HG03139 (cell line): Measurements from ENCODE around the gene HNRNPA1.
"Not testable (repeated sequence)": the region's sequence is repeated elsewhere in the genome, so short reads cannot be mapped to it uniquely, and the experiment has no call there.

Experiments
- ATAC-seq: cut with Tn5 transposase; IDR thresholded peaks from one replicate; pipeline ENCODE4 v1.9.1; 2021; ENCODE audit not compliant: unreplicated experiment

HNRNPA1 gene

GRCh38 chr12:54280468-54281260 is at the start of gene HNRNPA1:
HNRNPA1 (plus strand) TSS chr12:54280726; CDS start chr12:54280808, 82 bp downstream.
- peak; percentile 89 for ATAC-seq

- ATAC-seq = not testable (repeated sequence)
Measured at GRCh38 chr12:54231269-54231668, 49.3 kb upstream of the HNRNPA1 start.

- no peak for ATAC-seq
Measured at GRCh38 chr12:54232790-54233189, 47.7 kb upstream of the HNRNPA1 start.

- no peak for ATAC-seq
Measured at GRCh38 chr12:54238531-54238930, 42.0 kb upstream of the HNRNPA1 start.

- ATAC-seq = no peak
Measured at GRCh38 chr12:54239620-54240019, 40.9 kb upstream of the HNRNPA1 start.

GRCh38 chr12:54240129-54240528 is 40.4 kb upstream of the HNRNPA1 start:
- no peak for ATAC-seq

- no peak for ATAC-seq
Measured at GRCh38 chr12:54240971-54241588, 39.4 kb upstream of the HNRNPA1 start.

GRCh38 chr12:54246011-54246641 is 34.4 kb upstream of the HNRNPA1 start:
- no peak for ATAC-seq

- ATAC-seq = no peak
Measured at GRCh38 chr12:54249489-54249888, 31.0 kb upstream of the HNRNPA1 start.

- no peak for ATAC-seq
Measured at GRCh38 chr12:54251667-54252284, 28.8 kb upstream of the HNRNPA1 start.

GRCh38 chr12:54253240-54253639 is 27.3 kb upstream of the HNRNPA1 start:
- ATAC-seq = no peak

GRCh38 chr12:54257332-54257731 is 23.2 kb upstream of the HNRNPA1 start:
- ATAC-seq = no peak

- ATAC-seq = no peak
Measured at GRCh38 chr12:54258201-54258681, 22.3 kb upstream of the HNRNPA1 start.

- peak; percentile 80 for ATAC-seq
Measured at GRCh38 chr12:54259194-54260011, 21.1 kb upstream of the HNRNPA1 start.

- ATAC-seq = no peak
Measured at GRCh38 chr12:54261815-54262402, 18.6 kb upstream of the HNRNPA1 start.

GRCh38 chr12:54262403-54262925 is 18.1 kb upstream of the HNRNPA1 start:
- ATAC-seq = no peak

- ATAC-seq = no peak
Measured at GRCh38 chr12:54265364-54265812, 15.1 kb upstream of the HNRNPA1 start.

- ATAC-seq = no peak
Measured at GRCh38 chr12:54266852-54267251, 13.7 kb upstream of the HNRNPA1 start.

GRCh38 chr12:54270345-54270744 is 10.2 kb upstream of the HNRNPA1 start:
- ATAC-seq = no peak

- ATAC-seq = no peak
Measured at GRCh38 chr12:54272214-54272613, 8.3 kb upstream of the HNRNPA1 start.
